SK-N-SH treated with all-trans-retinoic acid at 6 μM for 48 hours (cell line): ENCODE data around the gene PCDHB15.

ENCODE experiments used
- CREB5 ChIP-seq: fragments of 250-450 bp; sonication (Bioruptor Pico); IDR thresholded peaks from 2 replicates; pipeline ENCODE4 v1.5.1; 2020; ENCODE audit warnings: low read depth, mild to moderate bottlenecking, moderate library complexity
- GLIS3 ChIP-seq: fragments of 250-450 bp; sonication (Bioruptor Pico); IDR thresholded peaks from 2 replicates; pipeline ENCODE4 v1.5.0; 2020; ENCODE audit warnings: mild to moderate bottlenecking, moderate library complexity
- PATZ1 ChIP-seq: fragments of 250-450 bp; sonication (Bioruptor Pico); IDR thresholded peaks from 2 replicates; pipeline ENCODE4 v1.8.0; 2020; ENCODE audit warnings: mild to moderate bottlenecking, moderate library complexity, borderline replicate concordance
- PPARA ChIP-seq: fragments of 250-450 bp; sonication (Bioruptor Pico); IDR thresholded peaks from 2 replicates; pipeline ENCODE4 v1.5.0; 2020; ENCODE audit warnings: mild to moderate bottlenecking, borderline replicate concordance
- SNAI2 ChIP-seq: fragments of 250-450 bp; sonication (Bioruptor Pico); IDR thresholded peaks from 2 replicates; pipeline ENCODE4 v1.5.0; 2020; ENCODE audit warnings: mild to moderate bottlenecking, moderate library complexity
- ZC3H10 ChIP-seq: fragments of 250-450 bp; sonication (Bioruptor Pico); IDR thresholded peaks from 2 replicates; pipeline ENCODE4 v1.5.1; 2021; ENCODE audit warnings: mild to moderate bottlenecking, moderate library complexity
- ZNF70 ChIP-seq: fragments of 450-650 bp; formaldehyde crosslinking; IDR thresholded peaks from 2 replicates; pipeline ENCODE4 v1.5.0; 2020; ENCODE audit warnings: mild to moderate bottlenecking, moderate library complexity

- TF ChIP-seq ZC3H10 (CRISPR knock-in tag) (no peak), SNAI2 (CRISPR knock-in tag) (no peak), PATZ1 (CRISPR knock-in tag) (no peak), GLIS3 (CRISPR knock-in tag) (no peak), PPARA (CRISPR knock-in tag) (no peak), CREB5 (CRISPR knock-in tag) (no peak), ZNF70 (no peak)
Measured at GRCh38 chr5:141236516-141237313, 8.5 kb upstream of the PCDHB15 start.
